Cardiac fibroblast (primary cell): ENCODE measurements around the gene SRP68.

ENCODE experiments used
- DNase-seq, 2 donors: peaks; one replicate each; pipeline versions ENCODE4 v3.0.0 to v3.0.0-alpha.2; 2010; ENCODE audit warnings: low read depth in 2 of 2
- H3K4me3 ChIP-seq, 2 donors: replicated peaks in 1 of 2; 1 replicate in 1 of 2; 2 replicates in 1 of 2; pipeline ENCODE4 v1.5.1; 2011; ENCODE audit warnings: low read depth in 2 of 2, low read length in 2 of 2, mild to moderate bottlenecking in 2 of 2, moderate library complexity in 1 of 2
- TF ChIP-seq, protein P1 (sequence below): IDR thresholded peaks from one replicate; pipeline ENCODE4 v1.5.1; 2011; ENCODE audit warnings: low read depth, mild to moderate bottlenecking, low read length, inconsistent platforms

SRP68 gene

DNA sequence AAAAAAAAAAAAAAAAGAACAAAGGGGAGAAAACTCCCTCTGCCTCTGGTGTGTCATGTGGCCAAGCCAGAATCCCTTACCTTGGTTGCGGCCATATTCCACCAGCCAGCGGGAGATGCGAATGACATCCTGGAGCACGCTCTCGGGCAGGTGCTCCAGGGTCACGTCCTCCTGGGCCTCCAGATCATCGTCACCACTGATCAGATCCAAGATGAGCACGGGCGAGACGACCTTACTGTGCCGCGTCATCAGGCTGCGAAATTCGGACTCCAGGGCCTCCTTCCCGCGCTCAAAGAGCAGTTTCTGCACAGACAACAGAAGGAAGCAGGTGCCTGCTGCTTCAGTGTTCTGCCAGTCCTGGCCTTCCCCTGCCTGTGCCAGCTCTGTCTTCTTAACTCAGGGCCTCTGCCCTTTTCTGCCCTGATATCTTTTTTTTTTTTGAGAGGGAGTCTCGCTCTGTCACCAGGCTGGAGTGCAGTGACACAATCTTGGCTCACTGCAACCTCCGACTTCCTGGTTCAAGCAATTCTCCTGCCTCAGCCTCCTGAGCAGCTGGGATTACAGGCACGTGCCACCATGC is 25.5 kb upstream of the SRP68 start:
- DNase-seq: no peak
- no peak overlapping the region for H3K4me3 ChIP-seq
- TF ChIP-seq, protein P1, sequence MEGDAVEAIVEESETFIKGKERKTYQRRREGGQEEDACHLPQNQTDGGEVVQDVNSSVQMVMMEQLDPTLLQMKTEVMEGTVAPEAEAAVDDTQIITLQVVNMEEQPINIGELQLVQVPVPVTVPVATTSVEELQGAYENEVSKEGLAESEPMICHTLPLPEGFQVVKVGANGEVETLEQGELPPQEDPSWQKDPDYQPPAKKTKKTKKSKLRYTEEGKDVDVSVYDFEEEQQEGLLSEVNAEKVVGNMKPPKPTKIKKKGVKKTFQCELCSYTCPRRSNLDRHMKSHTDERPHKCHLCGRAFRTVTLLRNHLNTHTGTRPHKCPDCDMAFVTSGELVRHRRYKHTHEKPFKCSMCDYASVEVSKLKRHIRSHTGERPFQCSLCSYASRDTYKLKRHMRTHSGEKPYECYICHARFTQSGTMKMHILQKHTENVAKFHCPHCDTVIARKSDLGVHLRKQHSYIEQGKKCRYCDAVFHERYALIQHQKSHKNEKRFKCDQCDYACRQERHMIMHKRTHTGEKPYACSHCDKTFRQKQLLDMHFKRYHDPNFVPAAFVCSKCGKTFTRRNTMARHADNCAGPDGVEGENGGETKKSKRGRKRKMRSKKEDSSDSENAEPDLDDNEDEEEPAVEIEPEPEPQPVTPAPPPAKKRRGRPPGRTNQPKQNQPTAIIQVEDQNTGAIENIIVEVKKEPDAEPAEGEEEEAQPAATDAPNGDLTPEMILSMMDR: no peak

DNA sequence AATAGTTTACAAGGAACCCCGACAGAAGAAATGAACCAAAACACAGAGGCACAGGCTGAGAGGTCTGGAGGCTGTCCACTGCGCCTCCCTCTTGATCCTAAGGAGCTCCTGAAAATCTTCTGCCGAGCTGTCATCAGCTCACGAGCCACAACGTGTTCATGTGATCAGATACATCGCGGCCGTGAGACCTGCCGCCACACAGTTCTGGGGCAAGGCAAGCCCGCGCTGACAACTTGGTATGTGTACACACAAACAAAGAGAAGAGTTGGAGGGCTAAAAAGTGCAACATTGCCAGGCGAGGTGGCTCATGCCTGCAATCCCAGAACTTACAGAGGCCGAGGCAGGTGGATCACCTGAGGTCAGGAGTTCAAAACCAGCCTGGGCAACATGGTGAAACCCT is 23.6 kb upstream of the SRP68 start:
- H3K4me3 ChIP-seq: no peak overlapping the region
- DNase-seq: no peak
- TF ChIP-seq, protein P1: no peak

DNA sequence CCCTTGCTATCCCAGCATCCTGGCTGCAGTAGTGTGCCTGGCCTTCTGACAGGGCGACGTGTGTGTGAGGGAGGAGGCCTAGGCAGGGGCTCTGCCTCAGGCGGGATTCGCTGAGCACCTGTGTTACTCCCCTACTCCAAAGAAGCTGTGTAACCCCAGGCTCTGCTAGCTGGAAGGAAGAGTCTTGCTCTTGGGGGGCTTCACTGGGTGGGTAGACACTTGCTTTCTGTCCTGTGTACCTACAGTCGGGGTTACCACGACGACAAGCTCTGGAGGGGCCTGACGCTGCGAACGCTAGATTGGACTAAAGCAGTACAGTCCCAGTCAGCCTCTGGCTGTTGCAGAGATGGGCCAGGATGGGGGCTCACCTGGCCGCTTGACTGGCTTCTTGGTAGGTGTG is 21.7 kb upstream of the SRP68 start:
- DNase-seq: no peak
- H3K4me3 ChIP-seq: no peak overlapping the region
- TF ChIP-seq, protein P1: no peak

DNA sequence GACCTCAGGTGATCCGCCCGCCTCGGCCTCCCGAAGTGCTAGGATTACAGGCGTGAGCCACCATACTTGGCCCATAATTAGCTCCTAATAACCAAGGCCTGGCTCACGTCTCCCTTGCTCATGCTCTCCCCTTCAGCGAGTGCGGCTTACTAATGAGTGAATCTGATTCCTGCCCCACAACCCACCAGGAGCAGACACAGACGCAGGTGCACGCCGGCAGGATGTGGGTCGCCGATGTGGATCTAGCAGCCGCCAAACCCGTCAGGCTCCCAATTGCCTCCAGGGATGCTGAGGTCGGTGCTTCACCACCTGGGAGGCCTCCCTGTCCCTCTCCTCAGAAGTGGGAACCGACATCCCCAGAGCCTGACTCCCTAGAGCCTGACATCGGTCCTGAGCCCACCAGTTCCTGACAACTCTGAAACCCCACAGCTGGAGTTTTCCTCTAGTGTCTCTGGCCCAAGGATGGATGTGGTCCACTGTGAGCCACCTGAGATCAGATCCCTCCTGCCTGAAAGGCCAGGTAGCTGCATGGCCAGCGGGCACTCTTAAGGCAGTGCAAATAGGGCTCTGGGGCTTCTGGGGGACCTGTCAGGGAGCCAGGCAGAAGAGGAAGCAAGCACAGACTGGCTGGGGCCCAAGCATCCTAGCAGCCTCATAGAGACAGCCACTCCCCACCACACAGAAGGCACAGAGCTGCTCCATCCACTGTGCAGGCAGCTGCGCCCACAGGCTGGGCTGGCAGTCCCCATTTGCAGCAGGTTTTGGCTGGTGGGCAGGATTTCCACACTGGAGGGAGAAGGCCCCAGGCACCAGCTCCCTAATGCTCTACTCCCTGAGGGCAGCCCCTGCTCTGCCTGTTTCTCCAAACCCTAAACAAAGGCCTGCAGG is 20.5 kb upstream of the SRP68 start:
- no peak overlapping the region for H3K4me3 ChIP-seq
- TF ChIP-seq, protein P1: no peak
- DNase-seq: no peak

DNA sequence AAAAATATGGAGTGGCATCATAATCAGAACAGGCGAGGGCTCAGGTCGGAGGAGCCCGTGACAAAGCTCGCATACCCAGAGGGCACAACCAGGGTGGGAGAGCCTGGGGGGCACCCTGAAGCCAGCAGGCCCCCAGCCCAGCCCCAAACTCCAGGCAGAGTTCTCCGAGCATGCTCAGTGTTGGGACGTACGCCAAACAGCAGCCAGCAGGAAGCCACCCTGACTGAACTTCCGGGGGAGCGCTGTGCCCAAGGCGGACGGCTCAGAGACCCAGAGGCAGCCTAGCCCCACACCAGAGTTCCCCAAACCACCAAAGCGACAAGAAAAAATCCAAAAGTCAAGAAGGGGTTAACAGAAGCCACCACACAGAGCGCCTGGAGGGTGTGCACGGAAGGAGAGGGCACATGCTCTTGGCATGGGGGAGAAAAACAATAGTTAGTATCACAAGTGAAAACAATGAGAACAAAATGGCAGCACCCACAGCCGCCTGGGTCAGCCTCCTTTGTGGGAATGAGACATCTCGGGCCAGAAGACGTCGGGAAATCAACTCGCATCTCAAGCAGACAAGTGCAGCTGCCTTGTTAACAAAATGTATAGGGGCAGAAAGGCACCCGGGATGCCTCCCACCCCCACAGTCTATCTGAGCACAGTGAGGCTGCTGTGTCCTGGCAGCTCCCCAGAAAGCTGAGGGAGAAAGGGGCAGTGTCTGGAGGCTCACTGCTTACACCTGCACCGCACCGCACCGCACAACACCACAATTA is 19.4 kb upstream of the SRP68 start:
- DNase-seq: no peak
- TF ChIP-seq, protein P1: no peak
- H3K4me3 ChIP-seq: no peak overlapping the region

DNA sequence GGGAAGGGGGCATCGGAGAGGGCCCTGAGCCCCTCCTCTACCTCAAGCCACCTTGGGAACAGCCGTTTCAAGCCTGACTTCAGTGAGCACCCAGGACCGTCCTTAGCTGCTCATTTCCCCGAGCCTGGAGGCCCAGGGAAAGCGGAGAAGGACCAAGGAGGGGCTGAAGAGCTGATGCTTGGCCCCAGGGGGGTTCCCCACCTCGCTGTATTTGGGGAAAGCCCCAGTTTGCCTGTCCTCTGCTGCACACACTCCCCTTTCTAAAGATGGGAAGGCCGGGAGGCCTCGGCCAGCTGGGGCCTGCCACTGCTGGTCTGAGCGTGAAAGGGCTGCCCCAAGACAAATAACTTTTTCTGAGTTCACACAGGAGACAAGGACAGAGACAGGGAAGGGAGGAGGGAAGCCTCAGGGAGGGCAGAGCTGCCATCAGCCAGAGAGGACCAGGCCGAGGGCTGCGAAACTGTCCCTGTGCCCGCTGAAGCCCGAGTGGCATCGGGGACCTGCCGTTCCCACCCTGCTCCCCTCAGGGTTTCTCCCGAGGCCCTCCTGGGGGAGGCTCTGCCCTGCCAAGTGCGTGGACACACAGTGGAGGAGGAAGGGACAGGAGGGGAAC is 18.3 kb upstream of the SRP68 start:
- TF ChIP-seq, protein P1: no peak
- no peak overlapping the region for H3K4me3 ChIP-seq
- no peak for DNase-seq
